Astrocyte (in vitro differentiated cells and primary cell): Measurements from ENCODE around the gene TSPEAR.

Source experiments
- CTCF ChIP-seq: IDR thresholded peaks from 2 replicates; pipeline ENCODE4 v1.5.1; 2011; ENCODE audit warnings: low read depth, mild to moderate bottlenecking, inconsistent platforms, low read length, moderate library complexity; ENCODE audit not compliant: insufficient read depth
- EZH2 ChIP-seq: IDR thresholded peaks from 2 replicates; pipeline ENCODE4 v1.6.1; 2012; ENCODE audit warnings: mild to moderate bottlenecking, low read length, inconsistent platforms; ENCODE audit not compliant: insufficient read depth

DNA sequence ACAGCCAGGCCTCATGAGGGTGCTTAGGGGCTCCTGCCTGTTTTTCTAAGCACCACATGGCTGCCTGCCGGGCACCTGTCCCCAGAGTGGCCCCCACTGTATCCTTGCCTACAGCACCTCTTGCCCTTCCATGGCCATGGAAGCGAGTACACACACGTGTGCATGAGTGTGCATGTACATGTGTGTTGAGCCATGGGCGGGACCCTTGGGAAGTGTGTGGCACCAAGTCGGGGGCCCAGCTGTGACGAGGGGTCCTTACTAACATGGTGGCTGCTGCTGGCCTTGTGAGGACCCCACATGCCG lies 197.2 kb downstream of the TSPEAR start:
- TF ChIP-seq CTCF (no peak), EZH2 (no peak)
